PFSK-1 (cell line): ENCODE measurements around the gene C8G.

ENCODE experiments used
- FOXP2 ChIP-seq: optimal IDR thresholded peaks from 2 replicates; pipeline ENCODE3; 2011; ENCODE audit warnings: borderline replicate concordance, control low read depth, inconsistent platforms; ENCODE audit not compliant: insufficient read depth; ENCODE audit errors: extremely low read length, extremely low read depth
- POLR2AphosphoS5 ChIP-seq: IDR thresholded peaks from 2 replicates; pipeline ENCODE4 v1.6.1; 2012; ENCODE audit warnings: low read depth, mild to moderate bottlenecking, control low read depth, low read length, moderate library complexity
- REST ChIP-seq, 2 experiments: IDR thresholded peaks; 2 replicates each; pipeline versions ENCODE4 v1.6.1 to v1.8.0; 2011 to 2012; ENCODE audit warnings: low read depth in 2 of 2, low read length in 2 of 2, control low read depth in 1 of 2, inconsistent platforms in 1 of 2, mild to moderate bottlenecking in 1 of 2, moderate library complexity in 1 of 2; ENCODE audit not compliant: insufficient read depth in 1 of 2
- SIN3A ChIP-seq: IDR thresholded peaks from 2 replicates; pipeline ENCODE4 v1.6.1; 2012; ENCODE audit warnings: mild to moderate bottlenecking, low read length, moderate library complexity, borderline replicate concordance; ENCODE audit not compliant: insufficient read depth
- TAF1 ChIP-seq: IDR thresholded peaks from 2 replicates; pipeline ENCODE4 v1.6.1; 2012; ENCODE audit warnings: low read length, control low read depth, borderline replicate concordance; ENCODE audit not compliant: insufficient read depth

The C8G gene

DNA sequence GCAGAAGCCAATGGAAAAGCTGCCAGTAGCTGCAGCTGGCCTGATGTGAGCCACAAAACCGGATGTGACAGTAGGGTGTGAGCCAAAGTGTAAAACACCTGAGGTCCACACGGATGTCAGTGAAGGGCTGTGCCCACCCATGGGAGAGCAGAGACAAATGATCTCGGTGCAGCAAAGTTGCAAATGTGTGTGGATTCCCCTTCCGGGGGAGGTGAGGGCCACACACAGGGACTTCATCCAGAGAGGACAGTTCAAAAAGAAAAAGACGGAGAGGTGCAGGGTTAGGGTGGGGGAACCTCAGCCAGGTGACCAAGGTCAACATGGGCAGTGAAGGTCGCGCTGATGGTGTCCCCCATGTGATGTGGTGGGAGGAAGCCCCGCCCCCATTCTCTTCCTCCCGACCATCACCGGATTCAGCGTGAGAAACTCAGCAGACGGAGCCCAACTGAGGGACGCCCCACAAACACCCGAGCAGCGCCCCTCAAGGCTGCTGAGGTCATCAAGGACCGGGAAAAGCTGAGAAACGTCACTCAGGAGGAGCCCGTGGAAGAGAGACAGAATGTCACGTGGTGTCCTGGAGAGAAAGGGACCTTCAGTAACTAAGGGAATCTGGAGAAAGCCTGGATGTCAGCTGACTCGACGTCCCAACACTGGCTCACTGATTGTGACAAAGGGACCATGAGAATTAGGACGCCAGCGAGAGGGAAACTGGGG, 20.9 kb downstream of the C8G start:
- TF ChIP-seq FOXP2 (no peak), REST (IDR thresholded peaks at IDR 0.05; ENCODE audit: insufficient read depth in 1 of 2, low read depth in 2 of 2, low read length in 2 of 2) (no peak), SIN3A (no peak)

DNA sequence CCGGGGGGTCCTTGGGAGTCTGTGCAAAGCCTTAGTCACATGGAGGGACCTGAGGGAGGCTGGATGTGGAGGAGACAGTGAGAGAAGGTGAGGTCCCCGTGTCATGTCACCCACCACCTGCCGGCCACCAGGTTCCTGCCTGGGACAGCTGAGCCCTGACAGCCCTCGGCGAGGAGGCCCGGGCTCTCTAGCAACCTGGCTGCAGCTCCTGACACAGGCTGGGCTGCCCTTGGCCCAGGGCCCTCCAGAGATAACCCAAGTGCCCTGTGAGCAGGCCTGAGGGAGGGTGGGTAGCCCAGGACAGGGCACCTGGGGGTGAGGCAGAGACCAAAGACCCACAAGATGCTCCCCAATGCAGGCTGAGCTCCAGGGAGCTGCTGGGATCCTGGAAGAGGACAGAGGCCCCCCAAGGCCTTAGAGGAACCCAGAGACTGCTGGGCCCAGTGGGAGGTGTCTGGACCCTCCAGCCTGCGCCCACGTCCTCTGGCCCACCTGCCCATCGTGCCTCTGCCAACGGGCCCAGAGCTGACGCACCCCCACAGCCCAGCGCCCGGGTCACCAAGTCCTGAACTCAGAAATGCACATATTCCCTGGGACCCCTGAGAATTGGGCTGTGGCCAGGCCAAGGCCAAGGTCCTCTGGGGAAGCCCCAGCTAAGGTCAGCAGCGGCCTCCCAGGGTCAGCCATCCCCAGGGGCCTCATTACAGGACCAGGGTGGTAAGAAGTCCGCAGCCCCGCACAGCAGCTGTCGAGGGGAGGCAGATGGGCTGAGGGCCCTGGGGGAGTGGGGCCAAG, 23.5 kb downstream of the C8G start:
- no peak for TF ChIP-seq SIN3A
- no peak for TF ChIP-seq TAF1
- TF ChIP-seq POLR2AphosphoS5, result no peak
- TF ChIP-seq REST (IDR thresholded peaks at IDR 0.05; ENCODE audit: insufficient read depth in 1 of 2, low read depth in 2 of 2, low read length in 2 of 2), result no peak
- no peak for TF ChIP-seq FOXP2

GRCh38 chr9:136969150-136969549, 24.1 kb downstream of the C8G start:
- no peak for TF ChIP-seq REST (IDR thresholded peaks at IDR 0.05; ENCODE audit: insufficient read depth in 1 of 2, low read depth in 2 of 2, low read length in 2 of 2)
- TF ChIP-seq FOXP2, result no peak
- TF ChIP-seq POLR2AphosphoS5, result no peak
- no peak for TF ChIP-seq SIN3A
- TF ChIP-seq TAF1, result no peak

- TF ChIP-seq REST (IDR thresholded peaks at IDR 0.05; ENCODE audit: insufficient read depth in 1 of 2, low read depth in 2 of 2, low read length in 2 of 2) (no peak), TAF1 (no peak), FOXP2 (no peak), SIN3A (no peak), POLR2AphosphoS5 (no peak)
These were observed 24.7 kb downstream of the C8G start for GRCh38 chr9:136969774-136970173.
